Vagina (tissue), 2 donors: Measurements from ENCODE around the gene MAP7.

Source experiments
- CTCF ChIP-seq, 3 experiments: fragments of 450-650 bp in 2 of 3; fragments of 200-600 bp in 1 of 3; sonication (generic) in 1 of 3; IDR thresholded peaks; one replicate each; pipeline ENCODE4 v1.5.1; 2017 to 2019; ENCODE audit warnings: antibody characterized with exemption in 3 of 3, mild to moderate bottlenecking in 2 of 3, moderate library complexity in 2 of 3
- POLR2A ChIP-seq, 2 donors: fragments of 450-650 bp; IDR thresholded peaks; one replicate each; pipeline ENCODE4 v1.6.1; 2017; ENCODE audit warnings: antibody characterized with exemption in 2 of 2, mild to moderate bottlenecking in 2 of 2, moderate library complexity in 2 of 2

GRCh38 chr6:136466777-136467176, 83.4 kb downstream of the MAP7 start:
- TF ChIP-seq POLR2A (IDR thresholded peaks at IDR 0.05) (no peak), CTCF (IDR thresholded peaks at IDR 0.05) (no peak)
